GM23248 (cell line): ENCODE data around the gene CCT7.

Source experiments
- EZH2 ChIP-seq: fragments of 200-600 bp; sonication (generic); IDR thresholded peaks from 2 replicates; pipeline ENCODE4 v1.6.1; 2018; ENCODE audit warnings: antibody characterized with exemption, mild to moderate bottlenecking; ENCODE audit not compliant: insufficient read depth, poor library complexity, severe bottlenecking
- EZH2phosphoT487 ChIP-seq: fragments of 200-600 bp; sonication (generic); IDR thresholded peaks from 2 replicates; pipeline ENCODE4 v1.6.1; 2018; ENCODE audit warnings: antibody characterized with exemption, moderate library complexity, mild to moderate bottlenecking, low read depth; ENCODE audit not compliant: insufficient read depth

GRCh38 chr2:73292316-73292905, 58.3 kb downstream of the CCT7 start:
- TF ChIP-seq EZH2 (peak; percentile 90), EZH2phosphoT487 (no peak)
